ENCODE results near the gene C4A.
"Not testable (repeated sequence)": the region's sequence is repeated elsewhere in the genome, so short reads cannot be mapped to it uniquely, and the experiment has no call there.

Gene C4A

GRCh38 chr6:32002546-32003268, 20.9 kb downstream of the C4A start:
- H3K27me3 ChIP-seq (ENCODE audit: insufficient read depth, low read length, poor library complexity); H4K8ac ChIP-seq (ENCODE audit: low read depth, low read length); H3K79me1 ChIP-seq (ENCODE audit: low read length); H3K4ac ChIP-seq (ENCODE audit: low read depth, low read length); H3K23ac ChIP-seq (ENCODE audit: low read length); H2AK5ac ChIP-seq (ENCODE audit: low read length); H3K79me2 ChIP-seq (ENCODE audit: control insufficient read depth, insufficient read depth, low read length); H2BK120ac ChIP-seq (ENCODE audit: low read depth, low read length); H4K5ac ChIP-seq (ENCODE audit: low read length); H3K9ac ChIP-seq (ENCODE audit: low read length); H3K4me2 ChIP-seq (ENCODE audit: low read length); H2BK5ac ChIP-seq (ENCODE audit: low read length); H3K36me3 ChIP-seq (ENCODE audit: control insufficient read depth, insufficient read depth, low read length); H3K27ac ChIP-seq (ENCODE audit: low read depth, low read length); H3K56ac ChIP-seq (ENCODE audit: low read length); H3K4me3 ChIP-seq (ENCODE audit: low read length); H3K18ac ChIP-seq (ENCODE audit: low read length); DNase-seq; H2BK15ac ChIP-seq (replicated peaks; ENCODE audit: low read depth); H3K4me1 ChIP-seq (ENCODE audit: control insufficient read depth, low read depth, low read length): not testable (repeated sequence)
- no CpG with 5 or more reads among the region's 15 CpGs for WGBS (ENCODE audit: extremely low coverage, insufficient coverage, low lambda C conversion rate)

GRCh38 chr6:32003301-32003700, 21.4 kb downstream of the C4A start:
- not testable (repeated sequence) for H3K79me2 ChIP-seq (ENCODE audit: control insufficient read depth, insufficient read depth, low read length); H3K27me3 ChIP-seq (ENCODE audit: insufficient read depth, low read length, poor library complexity); DNase-seq; H3K56ac ChIP-seq (ENCODE audit: low read length); H2AK5ac ChIP-seq (ENCODE audit: low read length); H2BK15ac ChIP-seq (replicated peaks; ENCODE audit: low read depth); H3K23ac ChIP-seq (ENCODE audit: low read length); H2BK5ac ChIP-seq (ENCODE audit: low read length); H3K9ac ChIP-seq (ENCODE audit: low read length); H3K4ac ChIP-seq (ENCODE audit: low read depth, low read length); H3K18ac ChIP-seq (ENCODE audit: low read length); H4K5ac ChIP-seq (ENCODE audit: low read length); H2BK120ac ChIP-seq (ENCODE audit: low read depth, low read length); H3K4me1 ChIP-seq (ENCODE audit: control insufficient read depth, low read depth, low read length); H4K8ac ChIP-seq (ENCODE audit: low read depth, low read length); H3K27ac ChIP-seq (ENCODE audit: low read depth, low read length); H3K79me1 ChIP-seq (ENCODE audit: low read length); H3K36me3 ChIP-seq (ENCODE audit: control insufficient read depth, insufficient read depth, low read length); H3K4me3 ChIP-seq (ENCODE audit: low read length); H3K4me2 ChIP-seq (ENCODE audit: low read length)
- no CpG with 5 or more reads among the region's 7 CpGs for WGBS (ENCODE audit: extremely low coverage, insufficient coverage, low lambda C conversion rate)

GRCh38 chr6:32004393-32004792, 22.5 kb downstream of the C4A start:
- H3K79me2 ChIP-seq (ENCODE audit: control insufficient read depth, insufficient read depth, low read length); H3K79me1 ChIP-seq (ENCODE audit: low read length): not testable (repeated sequence)

GRCh38 chr6:32004864-32005537, 23.1 kb downstream of the C4A start:
- not testable (repeated sequence) for DNase-seq; H2AK5ac ChIP-seq (ENCODE audit: low read length); H3K23ac ChIP-seq (ENCODE audit: low read length); H3K27ac ChIP-seq (ENCODE audit: low read depth, low read length); H3K4me1 ChIP-seq (ENCODE audit: control insufficient read depth, low read depth, low read length); H3K9ac ChIP-seq (ENCODE audit: low read length); H3K4ac ChIP-seq (ENCODE audit: low read depth, low read length); H3K4me2 ChIP-seq (ENCODE audit: low read length); H2BK15ac ChIP-seq (replicated peaks; ENCODE audit: low read depth); H3K18ac ChIP-seq (ENCODE audit: low read length); H3K36me3 ChIP-seq (ENCODE audit: control insufficient read depth, insufficient read depth, low read length); H3K79me2 ChIP-seq (ENCODE audit: control insufficient read depth, insufficient read depth, low read length); H3K79me1 ChIP-seq (ENCODE audit: low read length); H3K27me3 ChIP-seq (ENCODE audit: insufficient read depth, low read length, poor library complexity); H4K5ac ChIP-seq (ENCODE audit: low read length); H2BK120ac ChIP-seq (ENCODE audit: low read depth, low read length); H4K8ac ChIP-seq (ENCODE audit: low read depth, low read length); H3K4me3 ChIP-seq (ENCODE audit: low read length); H2BK5ac ChIP-seq (ENCODE audit: low read length); H3K56ac ChIP-seq (ENCODE audit: low read length)
- WGBS (ENCODE audit: extremely low coverage, insufficient coverage, low lambda C conversion rate), result no CpG with 5 or more reads among the region's 13 CpGs

More at GRCh38 chr6:32004393-32004792, 22.5 kb downstream of the C4A start:
- not testable (repeated sequence) for H3K27me3 ChIP-seq (ENCODE audit: insufficient read depth, low read length, poor library complexity); H3K4me2 ChIP-seq (ENCODE audit: low read length); DNase-seq; H3K36me3 ChIP-seq (ENCODE audit: control insufficient read depth, insufficient read depth, low read length); H2BK5ac ChIP-seq (ENCODE audit: low read length); H2AK5ac ChIP-seq (ENCODE audit: low read length); H2BK120ac ChIP-seq (ENCODE audit: low read depth, low read length); H3K18ac ChIP-seq (ENCODE audit: low read length); H4K5ac ChIP-seq (ENCODE audit: low read length); H3K4me3 ChIP-seq (ENCODE audit: low read length); H3K23ac ChIP-seq (ENCODE audit: low read length); H3K4ac ChIP-seq (ENCODE audit: low read depth, low read length); H2BK15ac ChIP-seq (replicated peaks; ENCODE audit: low read depth); H3K4me1 ChIP-seq (ENCODE audit: control insufficient read depth, low read depth, low read length); H3K56ac ChIP-seq (ENCODE audit: low read length); H3K27ac ChIP-seq (ENCODE audit: low read depth, low read length); H4K8ac ChIP-seq (ENCODE audit: low read depth, low read length); H3K9ac ChIP-seq (ENCODE audit: low read length)
- no CpG with 5 or more reads among the region's 4 CpGs for WGBS (ENCODE audit: extremely low coverage, insufficient coverage, low lambda C conversion rate)

GRCh38 chr6:32005538-32005880, 23.7 kb downstream of the C4A start:
- H3K36me3 ChIP-seq (ENCODE audit: control insufficient read depth, insufficient read depth, low read length); DNase-seq; H4K5ac ChIP-seq (ENCODE audit: low read length); H3K23ac ChIP-seq (ENCODE audit: low read length); H3K27ac ChIP-seq (ENCODE audit: low read depth, low read length); H2BK5ac ChIP-seq (ENCODE audit: low read length); H4K8ac ChIP-seq (ENCODE audit: low read depth, low read length); H2BK15ac ChIP-seq (replicated peaks; ENCODE audit: low read depth); H3K79me1 ChIP-seq (ENCODE audit: low read length); H3K79me2 ChIP-seq (ENCODE audit: control insufficient read depth, insufficient read depth, low read length); H3K18ac ChIP-seq (ENCODE audit: low read length); H3K27me3 ChIP-seq (ENCODE audit: insufficient read depth, low read length, poor library complexity); H3K4ac ChIP-seq (ENCODE audit: low read depth, low read length); H3K9ac ChIP-seq (ENCODE audit: low read length); H3K4me1 ChIP-seq (ENCODE audit: control insufficient read depth, low read depth, low read length); H2BK120ac ChIP-seq (ENCODE audit: low read depth, low read length); H3K4me2 ChIP-seq (ENCODE audit: low read length); H2AK5ac ChIP-seq (ENCODE audit: low read length); H3K56ac ChIP-seq (ENCODE audit: low read length); H3K4me3 ChIP-seq (ENCODE audit: low read length): not testable (repeated sequence)
- WGBS (ENCODE audit: extremely low coverage, insufficient coverage, low lambda C conversion rate), result no CpG with 5 or more reads among the region's 9 CpGs
